Stimulated activated naive CD4-positive, alpha-beta T cell treated with Interleukin-2 at 50 U/mL for 16 hours (primary cell): ENCODE measurements around the gene SPDYE6.
A peak's percentile ranks its signal among the peaks of the same experiment; 100 is the strongest.
"Not testable (repeated sequence)": the region's sequence is repeated elsewhere in the genome, so short reads cannot be mapped to it uniquely, and the experiment has no call there.

Source experiments
- DNase-seq: peaks from one replicate; lab custom pipeline; 2025; lab: John Stamatoyannopoulos, UW

SPDYE6 gene

GRCh38 chr7:102363549-102364393 is 7.5 kb upstream of the SPDYE6 start:
- DNase-seq, result peak; percentile 94

GRCh38 chr7:102346983-102347382 is 9.3 kb downstream of the SPDYE6 start:
- DNase-seq, result not testable (repeated sequence)

- not testable (repeated sequence) for DNase-seq
These were observed 15.5 kb downstream of the SPDYE6 start for GRCh38 chr7:102340599-102341368.

- not testable (repeated sequence) for DNase-seq
These were observed 18.8 kb downstream of the SPDYE6 start for GRCh38 chr7:102337420-102337819.

- DNase-seq, result not testable (repeated sequence)
These were observed 19.2 kb downstream of the SPDYE6 start for GRCh38 chr7:102337002-102337401.

GRCh38 chr7:102335574-102335973 is 20.7 kb downstream of the SPDYE6 start:
- not testable (repeated sequence) for DNase-seq

- DNase-seq, result not testable (repeated sequence)
These were observed 25.4 kb downstream of the SPDYE6 start for GRCh38 chr7:102330666-102331460.

GRCh38 chr7:102329366-102329765 is 26.9 kb downstream of the SPDYE6 start:
- DNase-seq, result not testable (repeated sequence)

GRCh38 chr7:102328863-102329262 is 27.4 kb downstream of the SPDYE6 start:
- not testable (repeated sequence) for DNase-seq

- not testable (repeated sequence) for DNase-seq
These were observed 29.1 kb downstream of the SPDYE6 start for GRCh38 chr7:102327183-102327582.

GRCh38 chr7:102326157-102326889 is 29.9 kb downstream of the SPDYE6 start:
- no peak for DNase-seq

GRCh38 chr7:102325106-102325505 is 31.1 kb downstream of the SPDYE6 start:
- DNase-seq, result not testable (repeated sequence)

- no peak for DNase-seq
These were observed 32.4 kb downstream of the SPDYE6 start for GRCh38 chr7:102323914-102324195.

- DNase-seq, result no peak
These were observed 34.0 kb downstream of the SPDYE6 start for GRCh38 chr7:102322202-102322715.

GRCh38 chr7:102321351-102322201 is 34.7 kb downstream of the SPDYE6 start:
- DNase-seq, result no peak

- no peak for DNase-seq
These were observed 35.5 kb downstream of the SPDYE6 start for GRCh38 chr7:102320601-102321350.

- no peak for DNase-seq
These were observed 36.1 kb downstream of the SPDYE6 start for GRCh38 chr7:102320181-102320580.

GRCh38 chr7:102319671-102320070 is 36.6 kb downstream of the SPDYE6 start:
- no peak for DNase-seq

- DNase-seq, result no peak
These were observed 37.7 kb downstream of the SPDYE6 start for GRCh38 chr7:102318482-102318971.
